ENCODE results near the gene TIPARP. TPM values are rescaled to one million over a fixed set of nuclear protein-coding genes. Genes with fewer than 3 reads are reported as not detected.
A peak's percentile ranks its signal among the peaks of the same experiment; 100 is the strongest.

The TIPARP gene
- total RNA-seq, 1 donor from 2014 or later = 70.8 TPM

- no peak for DNase-seq (ENCODE audit: low read depth)
Observed at GRCh38 chr3:156676768-156677479, 2.5 kb downstream of the TIPARP start.

GRCh38 chr3:156677536-156677935 is 3.1 kb downstream of the TIPARP start:
- DNase-seq (ENCODE audit: low read depth) = no peak

GRCh38 chr3:156678197-156678596 is 3.8 kb downstream of the TIPARP start:
- no peak for DNase-seq (ENCODE audit: low read depth)

GRCh38 chr3:156680243-156680914 is 6.0 kb downstream of the TIPARP start:
- DNase-seq (ENCODE audit: low read depth) = peak; percentile 24

GRCh38 chr3:156681002-156681401 is 6.6 kb downstream of the TIPARP start:
- DNase-seq (ENCODE audit: low read depth) = peak; percentile 90

GRCh38 chr3:156682501-156682900 is 8.1 kb downstream of the TIPARP start:
- no peak for DNase-seq (ENCODE audit: low read depth)

- DNase-seq (ENCODE audit: low read depth) = no peak
Observed at GRCh38 chr3:156682963-156683362, 8.6 kb downstream of the TIPARP start.

GRCh38 chr3:156685198-156685597 is 10.8 kb downstream of the TIPARP start:
- peak; percentile 80 for DNase-seq (ENCODE audit: low read depth)

- no peak for DNase-seq (ENCODE audit: low read depth)
Observed at GRCh38 chr3:156685752-156686151, 11.4 kb downstream of the TIPARP start.

- peak; percentile 27 for DNase-seq (ENCODE audit: low read depth)
Observed at GRCh38 chr3:156687023-156687422, 12.6 kb downstream of the TIPARP start.

GRCh38 chr3:156688632-156689452 is 14.5 kb downstream of the TIPARP start:
- no peak for DNase-seq (ENCODE audit: low read depth)

GRCh38 chr3:156689608-156690007 is 15.2 kb downstream of the TIPARP start:
- DNase-seq (ENCODE audit: low read depth) = no peak

- DNase-seq (ENCODE audit: low read depth) = peak; percentile 51
Observed at GRCh38 chr3:156691920-156692319, 17.5 kb downstream of the TIPARP start.

- peak; percentile 18 for DNase-seq (ENCODE audit: low read depth)
Observed at GRCh38 chr3:156693166-156693565, 18.8 kb downstream of the TIPARP start.

- no peak for DNase-seq (ENCODE audit: low read depth)
Observed at GRCh38 chr3:156694536-156694935, 20.1 kb downstream of the TIPARP start.

GRCh38 chr3:156702367-156702766 is 28.0 kb downstream of the TIPARP start:
- DNase-seq (ENCODE audit: low read depth) = no peak

- no peak for DNase-seq (ENCODE audit: low read depth)
Observed at GRCh38 chr3:156704370-156705036, 30.1 kb downstream of the TIPARP start.

GRCh38 chr3:156705761-156706616 is 31.6 kb downstream of the TIPARP start:
- peak; percentile 58 for DNase-seq (ENCODE audit: low read depth)

- DNase-seq (ENCODE audit: low read depth) = no peak
Observed at GRCh38 chr3:156707588-156707987, 33.2 kb downstream of the TIPARP start.

GRCh38 chr3:156710429-156710828 is 36.0 kb downstream of the TIPARP start:
- no peak for DNase-seq (ENCODE audit: low read depth)

- peak; percentile 75 for DNase-seq (ENCODE audit: low read depth)
Observed at GRCh38 chr3:156711113-156711512, 36.7 kb downstream of the TIPARP start.
